Type B pancreatic cell (in vitro differentiated cells): ENCODE results near the gene ITLN1. TPM values are rescaled to one million over a fixed set of nuclear protein-coding genes. Genes with fewer than 3 reads are reported as not detected.

Source experiments
- DNase-seq: peaks from one replicate; pipeline ENCODE4 v3.0.0; 2021; ENCODE audit warnings: mixed read lengths; ENCODE audit not compliant: unreplicated experiment; ENCODE audit errors: extremely low spot score
- H3K27ac Mint-ChIP-seq: 2 replicates; pipeline ENCODE4 v1.8.0; 2021; ENCODE audit warnings: mild to moderate bottlenecking, mixed read lengths
- H3K27me3 Mint-ChIP-seq: 2 replicates; pipeline ENCODE4 v1.8.0; 2021; ENCODE audit warnings: mixed read lengths
- H3K36me3 Mint-ChIP-seq: 2 replicates; pipeline ENCODE4 v1.8.0; 2021; ENCODE audit warnings: mixed read lengths
- H3K4me1 Mint-ChIP-seq: one replicate; pipeline ENCODE4 v1.8.0; 2021; ENCODE audit warnings: mixed read lengths; ENCODE audit not compliant: unreplicated experiment
- H3K4me3 Mint-ChIP-seq: 2 replicates; pipeline ENCODE4 v1.8.0; 2021; ENCODE audit warnings: mild to moderate bottlenecking, mixed read lengths
- H3K9me3 Mint-ChIP-seq: 2 replicates; pipeline ENCODE4 v1.8.0; 2021; ENCODE audit warnings: mixed read lengths
- total RNA-seq: library from RNA; stranded (reverse); gene quantifications from 2 replicates; pipeline ENCODE4 v1.2.1, GENCODE V29; 2021; ENCODE audit warnings: low replicate concordance
- TF ChIP-seq, protein P1 (sequence below): fragments of 200-600 bp; sonication (generic); conservative IDR thresholded peaks from 2 replicates; pipeline ENCODE4 v1.5.0; 2021; ENCODE audit warnings: antibody characterized with exemption, mild to moderate bottlenecking

Gene ITLN1
- total RNA-seq, 1 donor from 2014 or later = 59.8 TPM

DNA sequence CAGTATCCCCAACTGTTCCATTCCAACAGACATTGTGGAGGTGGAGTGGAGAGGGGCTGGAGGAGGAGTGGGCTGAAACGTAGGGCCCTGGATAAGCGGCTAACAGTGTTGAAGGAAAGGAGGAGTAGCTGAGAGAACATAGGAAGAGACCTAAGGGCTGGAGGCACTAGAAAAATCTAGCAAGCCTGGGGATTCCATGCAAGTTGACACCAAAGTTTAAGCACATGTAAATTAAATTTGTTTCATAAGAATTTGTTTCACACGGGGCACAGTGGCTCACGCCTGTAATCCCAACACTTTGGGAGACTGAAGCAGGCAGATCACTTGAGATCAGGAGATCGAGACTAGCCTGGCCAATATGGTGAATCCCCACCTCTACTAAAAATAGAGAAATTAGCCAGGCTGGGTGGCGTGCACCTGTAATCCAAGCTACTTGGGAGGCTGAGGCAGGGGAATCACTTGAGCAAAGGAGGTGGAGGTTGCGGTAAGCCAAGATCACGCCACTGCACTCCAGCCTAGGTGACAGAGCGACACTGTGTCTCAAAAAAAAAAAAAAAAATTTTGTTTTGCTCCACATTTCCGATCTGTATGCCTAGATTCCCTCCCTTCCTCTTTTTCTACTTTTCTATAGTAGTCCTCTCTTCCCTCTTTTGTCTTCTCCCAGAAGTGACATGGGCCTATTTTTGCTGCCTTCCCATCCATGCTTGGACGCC lies 21.8 kb downstream of the ITLN1 start:
- TF ChIP-seq, protein P1, sequence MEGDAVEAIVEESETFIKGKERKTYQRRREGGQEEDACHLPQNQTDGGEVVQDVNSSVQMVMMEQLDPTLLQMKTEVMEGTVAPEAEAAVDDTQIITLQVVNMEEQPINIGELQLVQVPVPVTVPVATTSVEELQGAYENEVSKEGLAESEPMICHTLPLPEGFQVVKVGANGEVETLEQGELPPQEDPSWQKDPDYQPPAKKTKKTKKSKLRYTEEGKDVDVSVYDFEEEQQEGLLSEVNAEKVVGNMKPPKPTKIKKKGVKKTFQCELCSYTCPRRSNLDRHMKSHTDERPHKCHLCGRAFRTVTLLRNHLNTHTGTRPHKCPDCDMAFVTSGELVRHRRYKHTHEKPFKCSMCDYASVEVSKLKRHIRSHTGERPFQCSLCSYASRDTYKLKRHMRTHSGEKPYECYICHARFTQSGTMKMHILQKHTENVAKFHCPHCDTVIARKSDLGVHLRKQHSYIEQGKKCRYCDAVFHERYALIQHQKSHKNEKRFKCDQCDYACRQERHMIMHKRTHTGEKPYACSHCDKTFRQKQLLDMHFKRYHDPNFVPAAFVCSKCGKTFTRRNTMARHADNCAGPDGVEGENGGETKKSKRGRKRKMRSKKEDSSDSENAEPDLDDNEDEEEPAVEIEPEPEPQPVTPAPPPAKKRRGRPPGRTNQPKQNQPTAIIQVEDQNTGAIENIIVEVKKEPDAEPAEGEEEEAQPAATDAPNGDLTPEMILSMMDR = no peak
- Mint-ChIP-seq H3K36me3 (no peaks in the 10 kb centered on the region), H3K4me1 (no peaks in the 10 kb centered on the region), H3K4me3 (no peak overlapping the region), H3K27me3 (no peaks in the 10 kb centered on the region), H3K27ac (no peak overlapping the region), H3K9me3 (no peaks in the 10 kb centered on the region)
- DNase-seq = no peak

DNA sequence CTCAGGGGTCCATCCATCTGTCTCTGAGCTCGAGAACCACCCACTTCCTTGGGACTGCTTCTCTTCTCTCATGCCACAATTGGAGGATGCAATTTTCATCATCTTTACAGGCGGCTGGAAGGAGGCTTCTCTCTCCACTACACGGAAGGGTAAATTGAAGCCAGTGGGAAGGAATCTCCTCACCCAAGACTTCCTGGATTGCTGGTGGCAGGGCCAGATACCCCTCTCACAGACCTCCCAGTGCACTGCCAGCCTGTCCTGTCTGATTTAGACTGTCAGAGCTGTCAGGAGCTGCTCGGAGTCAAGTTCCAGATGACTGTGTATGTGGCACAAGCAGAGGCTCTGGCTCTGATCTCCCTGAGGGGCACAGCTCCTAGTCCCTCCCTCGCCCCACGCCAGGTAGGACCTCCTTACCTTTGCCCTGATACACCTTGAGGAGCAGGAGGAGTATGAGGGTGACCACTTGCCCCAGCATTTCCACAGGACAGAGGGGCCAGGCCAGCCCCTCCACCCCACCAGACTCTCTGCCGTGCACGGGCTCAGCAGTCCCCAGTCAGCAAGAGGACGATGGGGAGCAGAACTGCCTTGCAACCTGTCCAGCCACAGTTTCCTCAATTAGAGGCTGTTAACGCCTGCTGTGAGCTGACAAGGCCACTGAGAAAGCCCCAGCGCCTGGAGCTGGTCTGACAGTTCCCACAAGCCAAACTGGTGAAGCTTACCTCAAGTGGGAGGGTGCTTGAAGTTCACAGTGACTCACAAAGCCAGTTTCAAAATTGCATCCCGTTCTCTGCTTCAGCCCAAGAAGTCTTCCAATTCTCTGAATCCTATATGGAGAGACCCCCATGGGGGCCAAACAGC lies 22.5 kb downstream of the ITLN1 start, which contains the start of gene CD244:
Gene CD244 (minus strand): TSS at position 685 of the 858 bp plus-strand sequence. CDS start 210 bp downstream, at position 475.
- DNase-seq = no peak
- no peaks in the 10 kb centered on the region for H3K4me1 Mint-ChIP-seq
- no peak within 1 kb of the TSS for H3K4me3 Mint-ChIP-seq
- TF ChIP-seq, protein P1 = no peak
- no peaks in the 10 kb centered on the region for H3K36me3 Mint-ChIP-seq
- H3K27ac Mint-ChIP-seq = no peak within 1 kb of the TSS
- no peaks in the 10 kb centered on the region for H3K9me3 Mint-ChIP-seq
- H3K27me3 Mint-ChIP-seq = no peaks in the 10 kb centered on the region

DNA sequence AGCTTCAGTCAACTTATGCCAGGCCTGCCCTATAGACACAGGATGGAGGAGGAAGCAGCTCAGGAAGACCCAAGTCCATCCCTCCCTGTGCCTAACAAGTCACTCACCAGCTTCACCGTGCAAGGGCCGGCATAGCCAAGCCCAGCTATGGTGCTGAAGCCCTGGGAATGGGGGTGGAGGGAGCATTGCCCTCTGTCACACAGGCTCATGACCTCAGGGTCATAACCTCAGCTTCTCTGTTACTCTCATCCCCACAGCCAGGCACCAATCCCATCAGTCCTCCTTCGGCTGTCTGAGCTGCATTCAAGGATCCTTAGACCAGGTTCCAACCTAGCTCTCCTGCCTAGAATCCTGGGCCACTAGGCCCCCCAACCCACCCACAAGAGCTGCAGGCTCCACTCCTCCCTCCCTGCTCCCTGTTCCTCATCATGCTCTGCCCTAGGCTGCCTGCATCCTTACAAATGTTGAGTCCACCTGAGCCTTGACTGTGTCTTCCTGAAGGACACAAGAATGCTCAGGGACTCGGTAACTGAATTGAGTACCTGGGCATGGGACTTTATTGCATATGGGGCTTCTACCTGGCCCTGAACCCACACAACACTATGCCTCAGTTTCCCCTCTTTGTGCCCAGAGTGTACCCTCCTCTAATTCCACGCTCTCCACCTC lies 24.0 kb downstream of the ITLN1 start:
- Mint-ChIP-seq H3K27me3 (no peaks in the 10 kb centered on the region), H3K36me3 (no peaks in the 10 kb centered on the region), H3K4me1 (no peaks in the 10 kb centered on the region), H3K27ac (no peak overlapping the region), H3K4me3 (no peak overlapping the region), H3K9me3 (no peaks in the 10 kb centered on the region)
- no peak for DNase-seq
- TF ChIP-seq, protein P1 = no peak

DNA sequence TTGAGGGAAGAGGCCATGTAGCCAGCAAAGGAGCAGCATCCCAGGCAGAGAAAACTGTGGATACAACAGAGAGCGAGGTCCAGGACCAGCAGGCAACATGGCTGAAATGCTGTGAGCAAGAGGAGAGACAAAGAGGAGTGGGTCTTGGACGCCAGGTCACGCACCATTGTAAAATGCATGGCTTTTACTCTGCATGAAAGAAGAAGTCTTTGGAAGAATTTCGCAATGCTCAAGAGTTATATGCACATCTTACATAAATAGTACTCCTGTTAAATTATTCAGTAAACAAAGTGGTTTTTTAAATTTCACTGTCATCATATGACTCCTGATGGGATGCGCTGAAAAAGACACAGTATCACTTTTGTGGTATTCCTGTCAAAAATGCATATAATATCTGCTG lies 25.8 kb downstream of the ITLN1 start:
- Mint-ChIP-seq H3K27ac (no peak overlapping the region), H3K36me3 (no peaks in the 10 kb centered on the region), H3K9me3 (no peaks in the 10 kb centered on the region), H3K27me3 (no peaks in the 10 kb centered on the region), H3K4me1 (no peaks in the 10 kb centered on the region), H3K4me3 (no peak overlapping the region)
- no peak for DNase-seq
- TF ChIP-seq, protein P1 = no peak

DNA sequence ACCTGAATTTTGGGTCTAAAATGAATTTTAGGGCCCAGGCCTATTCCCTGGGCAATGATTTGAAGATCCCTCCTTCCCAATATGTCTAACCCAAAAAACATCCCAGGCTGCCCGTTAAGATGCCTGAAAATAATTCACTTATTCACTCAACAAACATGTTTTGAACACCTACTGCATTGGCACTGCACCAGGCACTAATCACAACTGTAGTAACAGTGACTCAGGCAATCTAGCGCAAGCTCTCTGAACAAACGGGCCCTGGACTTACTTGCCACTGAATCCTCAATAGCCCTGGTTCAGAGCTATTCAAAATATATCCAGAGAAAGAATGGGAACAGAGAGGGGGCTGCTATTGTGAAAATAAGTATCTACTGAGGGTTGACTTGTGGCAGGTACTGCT lies 26.5 kb downstream of the ITLN1 start:
- Mint-ChIP-seq H3K27me3 (peaks cover 2% of the 10 kb centered on the region), H3K4me3 (no peak overlapping the region), H3K27ac (no peak overlapping the region), H3K36me3 (no peaks in the 10 kb centered on the region), H3K4me1 (no peaks in the 10 kb centered on the region), H3K9me3 (no peaks in the 10 kb centered on the region)
- no peak for DNase-seq
- TF ChIP-seq, protein P1 = no peak
